ENCODE data around the gene PRDM16. TPM values are rescaled to one million over a fixed set of nuclear protein-coding genes. Genes with fewer than 3 reads are reported as not detected.

PRDM16 gene
- total RNA-seq, 4 donors from 2014 or later = 5.4 to 13.2 (median 7.7) TPM

DNA sequence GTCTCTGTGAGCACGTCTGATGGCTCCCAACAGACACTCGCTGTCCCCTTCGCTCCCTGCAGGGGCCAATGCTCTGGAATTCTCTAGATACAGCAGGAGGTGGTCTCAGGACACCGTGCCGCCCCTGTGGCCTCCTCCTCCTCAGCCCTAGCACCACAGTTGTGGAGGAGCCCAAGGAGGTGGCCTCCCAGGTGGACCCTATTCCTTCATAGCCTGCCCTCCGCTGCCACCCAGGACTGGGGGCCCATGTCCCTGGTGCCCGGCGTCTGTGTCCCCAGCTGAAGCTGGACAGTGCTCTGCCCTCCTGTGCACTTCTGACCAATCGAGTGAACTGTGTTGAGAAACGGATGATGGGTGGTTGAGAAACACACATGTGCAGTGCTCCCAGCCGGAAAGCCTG lies 235.7 kb downstream of the PRDM16 start:
- no peaks in the 10 kb centered on the region for H3K36me3 ChIP-seq
- no peaks in the 10 kb centered on the region for H3K27me3 ChIP-seq
- H3K9me3 ChIP-seq = no peaks in the 10 kb centered on the region
- TF ChIP-seq POLR2A (IDR thresholded peaks at IDR 0.05) (no peak), CTCF (IDR thresholded peaks at IDR 0.05) (no peak)
- no peaks in the 10 kb centered on the region for H3K4me1 ChIP-seq
- DNase-seq = no peak
- no peak overlapping the region for H3K27ac ChIP-seq
- H3K4me3 ChIP-seq = no peak overlapping the region

- Histone ChIP-seq H3K27ac (no peak overlapping the region), H3K9me3 (no peaks in the 10 kb centered on the region), H3K4me1 (no peaks in the 10 kb centered on the region), H3K4me3 (no peak overlapping the region), H3K36me3 (no peaks in the 10 kb centered on the region), H3K27me3 (no peaks in the 10 kb centered on the region)
- TF ChIP-seq CTCF (IDR thresholded peaks at IDR 0.05) = no peak
- TF ChIP-seq POLR2A (IDR thresholded peaks at IDR 0.05) = no peak
- DNase-seq = no peak
Observed at GRCh38 chr1:3305156-3305555, 236.2 kb downstream of the PRDM16 start.

DNA sequence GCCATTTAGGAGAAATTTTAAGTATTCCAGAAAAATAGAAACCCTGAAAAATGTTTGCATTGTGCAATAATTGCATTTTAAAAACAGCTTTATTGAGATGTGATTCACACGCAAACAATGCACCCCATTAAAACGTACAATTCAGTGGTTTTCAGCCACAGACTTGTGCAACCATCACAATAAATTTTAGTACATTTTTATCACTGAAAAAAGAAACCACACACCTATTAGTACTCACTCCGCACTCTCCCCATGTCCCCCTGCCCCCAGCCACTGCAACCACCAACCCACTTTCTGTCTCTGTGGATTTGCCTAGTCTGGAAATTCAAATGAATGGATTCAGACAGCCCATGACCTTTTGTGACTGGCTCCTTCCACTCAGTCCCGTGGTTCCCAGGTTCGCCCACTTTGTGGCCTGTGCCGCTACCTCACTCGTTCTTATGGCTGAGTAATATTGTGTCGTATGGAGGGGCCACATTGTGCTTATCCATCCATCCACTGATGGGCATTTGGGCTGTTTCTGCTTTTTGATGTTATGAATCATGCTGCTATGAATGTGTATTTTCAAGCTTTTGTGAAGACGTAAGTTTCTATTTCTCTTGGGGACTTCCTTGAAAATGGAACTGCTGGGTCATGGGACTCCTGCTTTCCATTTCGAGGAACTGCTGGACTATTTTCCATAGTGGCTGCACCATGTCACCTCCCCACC lies 237.7 kb downstream of the PRDM16 start:
- no peaks in the 10 kb centered on the region for H3K9me3 ChIP-seq
- no peak overlapping the region for H3K4me3 ChIP-seq
- TF ChIP-seq CTCF (IDR thresholded peaks at IDR 0.05) (no peak), POLR2A (IDR thresholded peaks at IDR 0.05) (no peak)
- H3K36me3 ChIP-seq = no peaks in the 10 kb centered on the region
- no peaks in the 10 kb centered on the region for H3K4me1 ChIP-seq
- no peak overlapping the region for H3K27ac ChIP-seq
- H3K27me3 ChIP-seq = no peaks in the 10 kb centered on the region
- no peak for DNase-seq

- Histone ChIP-seq H3K36me3 (no peaks in the 10 kb centered on the region), H3K9me3 (no peaks in the 10 kb centered on the region), H3K27ac (no peak overlapping the region), H3K27me3 (no peaks in the 10 kb centered on the region), H3K4me3 (no peak overlapping the region), H3K4me1 (no peaks in the 10 kb centered on the region)
- TF ChIP-seq CTCF (IDR thresholded peaks at IDR 0.05) (no peak), POLR2A (IDR thresholded peaks at IDR 0.05) (no peak)
- DNase-seq = no peak
Observed at GRCh38 chr1:3307359-3307758, 238.4 kb downstream of the PRDM16 start.

DNA sequence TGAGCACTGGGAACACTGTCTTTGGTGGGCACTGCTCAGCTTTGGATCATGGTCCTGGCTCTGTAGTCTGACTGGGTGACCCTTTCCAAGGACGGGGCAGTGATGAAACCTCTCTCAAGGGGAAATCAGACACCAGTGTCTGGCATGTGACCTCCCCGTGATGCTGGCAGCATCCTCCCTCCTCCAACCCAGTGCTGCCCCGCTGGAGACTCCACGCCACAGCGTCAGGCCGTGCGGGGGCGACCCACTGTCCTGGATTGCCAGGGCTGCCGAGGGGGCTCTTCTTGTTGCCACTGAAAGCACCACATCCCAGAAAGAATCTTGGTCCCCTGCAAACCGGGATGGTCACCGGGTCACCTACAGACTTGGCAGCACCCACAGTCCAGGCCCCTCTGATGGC lies 239.1 kb downstream of the PRDM16 start:
- Histone ChIP-seq H3K27ac (no peak overlapping the region), H3K27me3 (no peaks in the 10 kb centered on the region), H3K36me3 (no peaks in the 10 kb centered on the region), H3K4me1 (no peaks in the 10 kb centered on the region), H3K4me3 (no peak overlapping the region), H3K9me3 (no peaks in the 10 kb centered on the region)
- DNase-seq = no peak
- TF ChIP-seq POLR2A (IDR thresholded peaks at IDR 0.05) = no peak
- TF ChIP-seq CTCF (IDR thresholded peaks at IDR 0.05) = no peak
